Measurements from ENCODE around the gene SLC22A16.
"Not testable (repeated sequence)": the region's sequence is repeated elsewhere in the genome, so short reads cannot be mapped to it uniquely, and the experiment has no call there.

Gene SLC22A16

GRCh38 chr6:110488606-110489190, 12.3 kb upstream of the SLC22A16 start:
- DNase-seq, result no peak

- DNase-seq, result not testable (repeated sequence)
Observed at GRCh38 chr6:110487968-110488381, 11.6 kb upstream of the SLC22A16 start.

- DNase-seq, result no peak
Observed at GRCh38 chr6:110486756-110487155, 10.3 kb upstream of the SLC22A16 start.

GRCh38 chr6:110485491-110485890, 9.1 kb upstream of the SLC22A16 start:
- DNase-seq, result no peak

- DNase-seq, result no peak
Observed at GRCh38 chr6:110484321-110484720, 7.9 kb upstream of the SLC22A16 start.

- DNase-seq, result no peak
Observed at GRCh38 chr6:110482774-110483400, 6.5 kb upstream of the SLC22A16 start.

- no peak for DNase-seq
Observed at GRCh38 chr6:110481081-110481480, 4.7 kb upstream of the SLC22A16 start.

GRCh38 chr6:110475066-110475653, 1.3 kb downstream of the SLC22A16 start:
- no peak for DNase-seq

- DNase-seq, result no peak
Observed at GRCh38 chr6:110474500-110474899, 1.9 kb downstream of the SLC22A16 start.

- DNase-seq, result no peak
Observed at GRCh38 chr6:110472739-110473138, 3.7 kb downstream of the SLC22A16 start.

- no peak for DNase-seq
Observed at GRCh38 chr6:110471726-110472365, 4.6 kb downstream of the SLC22A16 start.

- no peak for DNase-seq
Observed at GRCh38 chr6:110468731-110469130, 7.7 kb downstream of the SLC22A16 start.

GRCh38 chr6:110467566-110468140, 8.8 kb downstream of the SLC22A16 start:
- DNase-seq, result no peak

GRCh38 chr6:110462884-110463481, 13.4 kb downstream of the SLC22A16 start:
- DNase-seq, result no peak

GRCh38 chr6:110461376-110461775, 15.0 kb downstream of the SLC22A16 start:
- no peak for DNase-seq

- no peak for DNase-seq
Observed at GRCh38 chr6:110459137-110459536, 17.3 kb downstream of the SLC22A16 start.

GRCh38 chr6:110458476-110458875, 17.9 kb downstream of the SLC22A16 start:
- DNase-seq, result no peak

- DNase-seq, result peak; percentile 58
Observed at GRCh38 chr6:110457567-110458175, 18.7 kb downstream of the SLC22A16 start.

- DNase-seq, result peak; percentile 21
Observed at GRCh38 chr6:110456694-110457093, 19.7 kb downstream of the SLC22A16 start.

- DNase-seq, result no peak
Observed at GRCh38 chr6:110449541-110449895, 26.9 kb downstream of the SLC22A16 start.

GRCh38 chr6:110448846-110449540, 27.4 kb downstream of the SLC22A16 start:
- DNase-seq, result peak; percentile 47

- no peak for DNase-seq
Observed at GRCh38 chr6:110447761-110448160, 28.7 kb downstream of the SLC22A16 start.
